Upper lobe of left lung (tissue), 6 donors: ENCODE data around the gene CAPN11. TPM values are rescaled to one million over a fixed set of nuclear protein-coding genes. Genes with fewer than 3 reads are reported as not detected.

Experiments
- ATAC-seq, 2 donors: fragments of 200-7000 bp; cut with Tn5 transposase; one replicate each; pipeline ENCODE4 v1.9.1; 2022; ENCODE audit warnings: mild to moderate bottlenecking in 2 of 2, moderate library complexity in 2 of 2; ENCODE audit not compliant: low FRiP score in 2 of 2
- DNase-seq, 2 donors: peaks; one replicate each; pipeline ENCODE4 v3.0.0-alpha.2; 2019 to 2020
- H3K27ac ChIP-seq, 4 donors: fragments of 200-600 bp; sonication (generic); one replicate each; pipeline ENCODE4 v1.5.1; 2016 to 2019
- H3K27me3 ChIP-seq, 4 donors: fragments of 200-600 bp; sonication (generic); one replicate each; pipeline ENCODE4 v1.5.1; 2017 to 2019
- H3K36me3 ChIP-seq, 4 donors: fragments of 200-600 bp; sonication (generic); one replicate each; pipeline ENCODE4 v1.5.1; 2016 to 2019
- H3K4me1 ChIP-seq, 4 donors: fragments of 200-600 bp; sonication (generic); one replicate each; pipeline ENCODE4 v1.5.1; 2018 to 2019
- H3K4me3 ChIP-seq, 4 donors: fragments of 200-600 bp; sonication (generic); one replicate each; pipeline ENCODE4 v1.5.1; 2017 to 2019; ENCODE audit warnings: mild to moderate bottlenecking in 2 of 4, moderate library complexity in 1 of 4
- H3K9me3 ChIP-seq, 4 donors: fragments of 200-600 bp; sonication (generic); one replicate each; pipeline ENCODE4 v1.5.1; 2018 to 2019
- CTCF ChIP-seq, 6 experiments: fragments of 450-650 bp in 4 of 6; fragments of 200-600 bp in 2 of 6; sonication (generic) in 2 of 6; IDR thresholded peaks; one replicate each; pipeline ENCODE4 v1.5.1; 2016 to 2019; ENCODE audit warnings: antibody characterized with exemption in 6 of 6
- EP300 ChIP-seq, 4 donors: sonication (generic); formaldehyde crosslinking; IDR thresholded peaks; one replicate each; pipeline ENCODE4 v1.5.1; 2017; ENCODE audit warnings: antibody characterized with exemption in 4 of 4, control low read depth in 2 of 4
- POLR2A ChIP-seq, 4 donors: fragments of 450-650 bp; IDR thresholded peaks; one replicate each; pipeline ENCODE4 v1.5.1; 2016 to 2017; ENCODE audit warnings: antibody characterized with exemption in 4 of 4, mild to moderate bottlenecking in 2 of 4
- POLR2AphosphoS5 ChIP-seq, 2 donors: sonication (generic); formaldehyde crosslinking; IDR thresholded peaks; one replicate each; pipeline ENCODE4 v1.5.1; 2017; ENCODE audit warnings: antibody characterized with exemption in 2 of 2
- WGBS, 2 donors: methylation state at CpG; one replicate each; pipeline ENCODE4 v1.1.5; 2017 to 2018; 5-methylcytosine and 5-hydroxymethylcytosine counted together
- total RNA-seq, 6 donors: library from RNA; depleted of rRNA in 4 of 6; stranded (reverse); fragments of >200 nt in 4 of 6; gene quantifications; one replicate each; pipeline versions ENCODE4 v1.1.0 to v1.2.1, GENCODE V29; 2016 to 2021
- donor health status: DM: no; HTN: no; CAD: no; lungs with moderate emphysema.
- donor health status: DM: no; HTN: yes; CAD: no; lungs with severe emphysema.

CAPN11 gene
- total RNA-seq, 6 donors from 2014 or later: 0.30 to 0.81 (median 0.52) TPM; not detected in 2

GRCh38 chr6:44199883-44200282, 41.3 kb downstream of the CAPN11 start:
- H3K36me3 ChIP-seq: no peaks in the 10 kb centered on the region
- H3K27me3 ChIP-seq: no peaks in the 10 kb centered on the region
- ATAC-seq (no peak), DNase-seq (no peak)
- no peaks in the 10 kb centered on the region for H3K9me3 ChIP-seq
- H3K4me1 ChIP-seq: no peaks in the 10 kb centered on the region
- WGBS, 2 donors: 95 to 99% methylated on average over 4 of the region's 4 CpGs
- TF ChIP-seq POLR2A (IDR thresholded peaks at IDR 0.05) (no peak), POLR2AphosphoS5 (IDR thresholded peaks at IDR 0.05) (no peak), EP300 (IDR thresholded peaks at IDR 0.05) (no peak), CTCF (IDR thresholded peaks at IDR 0.05) (no peak)
- no peak overlapping the region for H3K27ac ChIP-seq
- no peak overlapping the region for H3K4me3 ChIP-seq

- 68 to 89% methylated on average over 3 of the region's 3 CpGs for WGBS, 2 donors
- DNase-seq: no peak
- TF ChIP-seq POLR2A (IDR thresholded peaks at IDR 0.05) (no peak), CTCF (IDR thresholded peaks at IDR 0.05) (no peak), EP300 (IDR thresholded peaks at IDR 0.05) (no peak), POLR2AphosphoS5 (IDR thresholded peaks at IDR 0.05) (no peak)
- no peak for ATAC-seq
- Histone ChIP-seq H3K27ac (no peak overlapping the region), H3K9me3 (no peaks in the 10 kb centered on the region), H3K36me3 (no peaks in the 10 kb centered on the region), H3K4me3 (no peak overlapping the region), H3K27me3 (no peaks in the 10 kb centered on the region), H3K4me1 (no peaks in the 10 kb centered on the region)
Observed at GRCh38 chr6:44201200-44201599, 42.6 kb downstream of the CAPN11 start.

- ATAC-seq: no peak
- Histone ChIP-seq H3K36me3 (no peaks in the 10 kb centered on the region), H3K9me3 (no peaks in the 10 kb centered on the region), H3K4me1 (no peaks in the 10 kb centered on the region), H3K4me3 (no peak overlapping the region), H3K27me3 (no peaks in the 10 kb centered on the region), H3K27ac (no peak overlapping the region)
- no peak for DNase-seq
- no peak for TF ChIP-seq POLR2AphosphoS5 (IDR thresholded peaks at IDR 0.05)
- TF ChIP-seq EP300 (IDR thresholded peaks at IDR 0.05): no peak
- no peak for TF ChIP-seq CTCF (IDR thresholded peaks at IDR 0.05)
- TF ChIP-seq POLR2A (IDR thresholded peaks at IDR 0.05): no peak
- WGBS, 2 donors: 84 to 91% methylated on average over 9 to 11 of the region's 11 CpGs
Observed at GRCh38 chr6:44201638-44202303, 43.2 kb downstream of the CAPN11 start.

GRCh38 chr6:44202332-44202971, 43.8 kb downstream of the CAPN11 start:
- no peak for ATAC-seq
- Histone ChIP-seq H3K36me3 (no peaks in the 10 kb centered on the region), H3K27me3 (no peaks in the 10 kb centered on the region), H3K4me3 (no peak overlapping the region), H3K9me3 (no peaks in the 10 kb centered on the region), H3K27ac (no peak overlapping the region), H3K4me1 (no peaks in the 10 kb centered on the region)
- no peak for DNase-seq
- TF ChIP-seq EP300 (IDR thresholded peaks at IDR 0.05) (no peak), POLR2A (IDR thresholded peaks at IDR 0.05) (no peak), POLR2AphosphoS5 (IDR thresholded peaks at IDR 0.05) (no peak), CTCF (IDR thresholded peaks at IDR 0.05) (no peak)
- 72 to 87% methylated on average over 4 of the region's 4 CpGs for WGBS, 2 donors
